ENCODE data around the gene ROBO1.

ROBO1 gene

GRCh38 chr3:79002465-79003372 lies 765.1 kb downstream of the ROBO1 start:
- no peak for DNase-seq

GRCh38 chr3:79001255-79001654 lies 766.5 kb downstream of the ROBO1 start:
- DNase-seq, result no peak

GRCh38 chr3:78999139-78999538 lies 768.7 kb downstream of the ROBO1 start:
- DNase-seq, result no peak

- DNase-seq, result no peak
Observed at GRCh38 chr3:78995087-78995486, 772.7 kb downstream of the ROBO1 start.

GRCh38 chr3:78994174-78995027 lies 773.4 kb downstream of the ROBO1 start:
- DNase-seq, result no peak

GRCh38 chr3:78993375-78993774 lies 774.4 kb downstream of the ROBO1 start:
- no peak for DNase-seq

GRCh38 chr3:78992830-78993229 lies 775.0 kb downstream of the ROBO1 start:
- no peak for DNase-seq

- DNase-seq, result no peak
Observed at GRCh38 chr3:78992400-78992799, 775.4 kb downstream of the ROBO1 start.

GRCh38 chr3:78991656-78992055 lies 776.1 kb downstream of the ROBO1 start:
- DNase-seq, result no peak

GRCh38 chr3:78990156-78990555 lies 777.6 kb downstream of the ROBO1 start:
- DNase-seq, result no peak

GRCh38 chr3:78988324-78988723 lies 779.5 kb downstream of the ROBO1 start:
- DNase-seq, result no peak

- DNase-seq, result no peak
Observed at GRCh38 chr3:78986416-78987101, 781.2 kb downstream of the ROBO1 start.

- DNase-seq, result no peak
Observed at GRCh38 chr3:78985981-78986380, 781.8 kb downstream of the ROBO1 start.

GRCh38 chr3:78979028-78979427 lies 788.8 kb downstream of the ROBO1 start:
- no peak for DNase-seq

GRCh38 chr3:78978037-78978436 lies 789.8 kb downstream of the ROBO1 start:
- DNase-seq, result no peak

- DNase-seq, result no peak
Observed at GRCh38 chr3:78977073-78977472, 790.7 kb downstream of the ROBO1 start.

- no peak for DNase-seq
Observed at GRCh38 chr3:78976200-78976599, 791.6 kb downstream of the ROBO1 start.

GRCh38 chr3:78974181-78974790 lies 793.5 kb downstream of the ROBO1 start:
- DNase-seq, result no peak

- DNase-seq, result no peak
Observed at GRCh38 chr3:78972617-78973301, 795.0 kb downstream of the ROBO1 start.

- no peak for DNase-seq
Observed at GRCh38 chr3:78970656-78971055, 797.1 kb downstream of the ROBO1 start.

GRCh38 chr3:78969483-78969882 lies 798.3 kb downstream of the ROBO1 start:
- no peak for DNase-seq

GRCh38 chr3:78967061-78967460 lies 800.7 kb downstream of the ROBO1 start:
- DNase-seq, result no peak
